Measurements from ENCODE around the gene CLCN6.

CLCN6 gene

GRCh38 chr1:11831945-11832725, 26.1 kb downstream of the CLCN6 start:
- DNase-seq = no peak

- no peak for DNase-seq
These were observed 27.5 kb downstream of the CLCN6 start for GRCh38 chr1:11833497-11833896.

- no peak for DNase-seq
These were observed 27.9 kb downstream of the CLCN6 start for GRCh38 chr1:11833900-11834299.

- DNase-seq = no peak
These were observed 29.6 kb downstream of the CLCN6 start for GRCh38 chr1:11835441-11836225.

- DNase-seq = no peak
These were observed 31.2 kb downstream of the CLCN6 start for GRCh38 chr1:11836955-11837766.

- DNase-seq = no peak
These were observed 31.9 kb downstream of the CLCN6 start for GRCh38 chr1:11837767-11838348.

- DNase-seq = peak; percentile 83
These were observed 32.6 kb downstream of the CLCN6 start for GRCh38 chr1:11838349-11839272.

- DNase-seq = no peak
These were observed 34.0 kb downstream of the CLCN6 start for GRCh38 chr1:11839727-11840705.

GRCh38 chr1:11841245-11842153, 35.5 kb downstream of the CLCN6 start:
- no peak for DNase-seq

- no peak for DNase-seq
These were observed 36.4 kb downstream of the CLCN6 start for GRCh38 chr1:11842154-11843041.

- no peak for DNase-seq
These were observed 39.8 kb downstream of the CLCN6 start for GRCh38 chr1:11845641-11846335.

GRCh38 chr1:11847667-11848372, 41.8 kb downstream of the CLCN6 start, which contains the start of gene NPPA:
NPPA (minus strand) TSS chr1:11847783; CDS start chr1:11847684, 99 bp downstream.
- no peak for DNase-seq

- DNase-seq = no peak
These were observed 42.3 kb downstream of the CLCN6 start for GRCh38 chr1:11848373-11848700.

- DNase-seq = no peak
These were observed 44.2 kb downstream of the CLCN6 start for GRCh38 chr1:11850156-11850555.

- DNase-seq = no peak
These were observed 45.2 kb downstream of the CLCN6 start for GRCh38 chr1:11851180-11851579.

GRCh38 chr1:11854519-11854918, 48.5 kb downstream of the CLCN6 start:
- no peak for DNase-seq

GRCh38 chr1:11855430-11855829, 49.4 kb downstream of the CLCN6 start:
- DNase-seq = no peak

Measured in 8988T (cell line).